Upper lobe of right lung (tissue), 1 donor: ENCODE results near the gene DLG2. TPM values are rescaled to one million over a fixed set of nuclear protein-coding genes. Genes with fewer than 3 reads are reported as not detected.

Experiments
- ATAC-seq: fragments of 200-7000 bp; cut with Tn5 transposase; one replicate; pipeline ENCODE4 v1.9.1; 2020; ENCODE audit warnings: mild to moderate bottlenecking, moderate library complexity
- DNase-seq: peaks from one replicate; pipeline ENCODE4 v3.0.0-alpha.2; 2020
- H3K27ac ChIP-seq: fragments of 200-600 bp; one replicate; pipeline ENCODE4 v1.8.0; 2022
- H3K27me3 ChIP-seq: fragments of 200-600 bp; one replicate; pipeline ENCODE4 v1.8.0; 2022; ENCODE audit warnings: mild to moderate bottlenecking
- H3K36me3 ChIP-seq: fragments of 200-600 bp; one replicate; pipeline ENCODE4 v1.8.0; 2022
- H3K4me1 ChIP-seq: fragments of 200-600 bp; one replicate; pipeline ENCODE4 v1.8.0; 2022
- H3K4me3 ChIP-seq: fragments of 200-600 bp; one replicate; pipeline ENCODE4 v1.8.0; 2022; ENCODE audit warnings: mild to moderate bottlenecking
- H3K9me3 ChIP-seq: fragments of 200-600 bp; one replicate; pipeline ENCODE4 v1.8.0; 2022
- CTCF ChIP-seq: fragments of 200-600 bp; IDR thresholded peaks from one replicate; pipeline ENCODE4 v1.8.0; 2022; ENCODE audit warnings: antibody characterized with exemption
- intact Hi-C: fragments of 100-400 bp; cut with DNase I; formaldehyde crosslinking; loops from one replicate; pipeline ENCODE4 v1.11.0; 2022
- total RNA-seq: library from RNA; stranded (reverse); fragmentation: NEBNext Ultra II Directional; extraction: Animal tissue kit (Norgen Biotek cat#: 25700); gene quantifications from one replicate; pipeline ENCODE4 v1.2.1, GENCODE V29; 2021
- donor health status: DM: no; HTN: yes; CAD: no; lungs with severe emphysema.

Gene DLG2
- total RNA-seq, 1 donor from 2014 or later = 9.7 TPM

- ATAC-seq (no peak), DNase-seq (no peak)
- H3K36me3 ChIP-seq = no peaks in the 10 kb centered on the region
- H3K4me1 ChIP-seq = no peaks in the 10 kb centered on the region
- peak overlapping the region; percentile 2 for H3K4me3 ChIP-seq
- H3K9me3 ChIP-seq = no peaks in the 10 kb centered on the region
- no peak overlapping the region for H3K27ac ChIP-seq
- intact Hi-C loops = no loop called here
- H3K27me3 ChIP-seq = no peaks in the 10 kb centered on the region
- no peak for TF ChIP-seq CTCF
Observed at GRCh38 chr11:83681906-83682610, 1945.1 kb downstream of the DLG2 start.

- no peak overlapping the region for H3K27ac ChIP-seq
- intact Hi-C loops = no loop called here
- H3K9me3 ChIP-seq = no peaks in the 10 kb centered on the region
- DNase-seq = no peak
- H3K4me3 ChIP-seq = peak overlapping the region; percentile 2
- no peaks in the 10 kb centered on the region for H3K36me3 ChIP-seq
- H3K4me1 ChIP-seq = no peaks in the 10 kb centered on the region
- no peak for ATAC-seq
- no peak for TF ChIP-seq CTCF
- no peaks in the 10 kb centered on the region for H3K27me3 ChIP-seq
Observed at GRCh38 chr11:83681031-83681781, 1945.9 kb downstream of the DLG2 start.

GRCh38 chr11:83680321-83680720 is 1946.8 kb downstream of the DLG2 start:
- DNase-seq (no peak), ATAC-seq (no peak)
- no peak overlapping the region for H3K4me3 ChIP-seq
- H3K27ac ChIP-seq = no peak overlapping the region
- intact Hi-C loops = no loop called here
- H3K9me3 ChIP-seq = no peaks in the 10 kb centered on the region
- TF ChIP-seq CTCF = no peak
- H3K27me3 ChIP-seq = no peaks in the 10 kb centered on the region
- H3K4me1 ChIP-seq = no peaks in the 10 kb centered on the region
- H3K36me3 ChIP-seq = no peaks in the 10 kb centered on the region

- Histone ChIP-seq H3K27me3 (no peaks in the 10 kb centered on the region), H3K36me3 (no peaks in the 10 kb centered on the region), H3K9me3 (no peaks in the 10 kb centered on the region), H3K4me1 (no peaks in the 10 kb centered on the region), H3K4me3 (no peak overlapping the region), H3K27ac (no peak overlapping the region)
- no peak for ATAC-seq
- no peak for TF ChIP-seq CTCF
- no peak for DNase-seq
- intact Hi-C loops = no loop called here
Observed at GRCh38 chr11:83678831-83679584, 1948.1 kb downstream of the DLG2 start.

GRCh38 chr11:83677730-83678129 is 1949.4 kb downstream of the DLG2 start:
- no peak for ATAC-seq
- no peaks in the 10 kb centered on the region for H3K27me3 ChIP-seq
- H3K4me3 ChIP-seq = no peak overlapping the region
- no peak for TF ChIP-seq CTCF
- no peaks in the 10 kb centered on the region for H3K9me3 ChIP-seq
- no peak overlapping the region for H3K27ac ChIP-seq
- no peak for DNase-seq
- no peaks in the 10 kb centered on the region for H3K4me1 ChIP-seq
- H3K36me3 ChIP-seq = no peaks in the 10 kb centered on the region
- intact Hi-C loops = no loop called here
